ENCODE results near the gene GALNS.

GALNS gene

GRCh38 chr16:88874938-88875599 lies 18.3 kb upstream of the GALNS start:
- DNase-seq, result no peak

- no peak for DNase-seq
Measured at GRCh38 chr16:88872650-88873331, 16.0 kb upstream of the GALNS start.

GRCh38 chr16:88871730-88872416 lies 15.1 kb upstream of the GALNS start:
- DNase-seq, result no peak

GRCh38 chr16:88871349-88871702 lies 14.6 kb upstream of the GALNS start:
- no peak for DNase-seq

DNA sequence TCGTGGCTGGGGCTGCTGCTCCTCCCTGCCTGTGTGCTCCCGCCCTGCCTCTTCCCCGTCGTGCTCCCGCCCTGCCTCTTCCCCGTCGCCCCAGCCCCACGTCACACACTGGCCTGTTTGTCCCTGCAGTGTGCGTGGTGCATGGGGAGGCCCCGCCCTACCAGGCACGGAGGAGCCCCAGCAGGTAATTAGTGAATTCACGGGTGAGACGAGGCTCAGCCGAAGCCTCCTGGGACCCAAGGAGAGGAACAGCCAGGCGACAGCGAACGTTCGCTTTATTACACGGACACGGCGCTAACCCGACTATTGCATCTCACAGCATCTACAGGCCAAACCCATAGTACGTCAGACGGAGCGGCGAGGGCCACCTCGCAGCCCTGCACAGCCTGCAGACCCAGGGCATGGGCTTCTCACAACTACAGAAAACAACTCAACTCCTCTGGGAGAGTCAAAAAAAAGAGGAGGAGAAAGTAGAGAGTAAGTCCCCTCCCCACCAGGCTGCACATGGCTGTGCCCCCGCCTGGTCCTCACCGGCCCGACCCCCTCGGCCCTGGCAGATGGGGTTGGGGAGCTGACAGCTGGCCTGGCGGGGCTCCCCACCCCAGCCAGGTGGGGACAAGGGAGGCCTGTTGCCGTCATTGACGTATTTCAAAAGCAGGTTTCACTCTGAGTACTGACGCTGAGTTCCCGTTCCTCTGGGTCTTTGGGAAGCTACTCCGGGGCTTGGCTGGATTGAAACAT lies 14.0 kb upstream of the GALNS start:
- no peak for DNase-seq

GRCh38 chr16:88869673-88869980 lies 12.9 kb upstream of the GALNS start:
- DNase-seq, result no peak

DNA sequence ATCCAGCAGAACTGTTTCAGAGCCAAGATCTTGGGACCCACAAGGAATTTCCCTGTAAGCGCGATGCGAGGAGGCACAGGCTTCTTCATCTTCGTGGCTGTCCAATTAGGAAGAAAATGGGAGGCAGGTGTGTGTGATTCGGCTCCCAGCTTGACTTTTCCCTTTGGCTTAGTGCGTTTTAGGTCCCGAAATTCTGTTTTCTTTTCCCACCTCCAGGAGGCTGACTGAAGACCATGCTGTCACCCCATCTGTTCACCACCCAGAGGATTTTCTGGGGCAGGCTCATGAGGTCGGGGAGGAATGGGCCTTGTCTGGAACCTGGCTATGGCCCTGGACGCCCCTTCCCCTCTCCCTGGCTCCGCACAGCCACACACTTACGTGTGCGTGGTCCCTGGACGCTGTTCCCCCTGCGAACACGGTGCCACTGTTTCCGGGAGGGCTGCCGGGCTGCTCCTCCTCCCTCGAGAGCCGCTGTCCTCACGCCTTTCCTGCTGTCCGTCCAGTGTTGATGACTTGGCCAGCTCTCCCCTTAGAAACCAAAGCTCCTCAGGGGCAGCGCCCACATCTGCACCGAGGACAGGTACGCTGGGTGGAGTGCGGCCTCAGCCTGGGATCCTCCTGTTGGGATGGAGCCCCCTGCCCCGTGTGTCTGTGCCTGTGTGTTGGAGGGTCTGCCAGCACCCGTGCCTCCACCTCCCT lies 12.4 kb upstream of the GALNS start:
- DNase-seq, result no peak

DNA sequence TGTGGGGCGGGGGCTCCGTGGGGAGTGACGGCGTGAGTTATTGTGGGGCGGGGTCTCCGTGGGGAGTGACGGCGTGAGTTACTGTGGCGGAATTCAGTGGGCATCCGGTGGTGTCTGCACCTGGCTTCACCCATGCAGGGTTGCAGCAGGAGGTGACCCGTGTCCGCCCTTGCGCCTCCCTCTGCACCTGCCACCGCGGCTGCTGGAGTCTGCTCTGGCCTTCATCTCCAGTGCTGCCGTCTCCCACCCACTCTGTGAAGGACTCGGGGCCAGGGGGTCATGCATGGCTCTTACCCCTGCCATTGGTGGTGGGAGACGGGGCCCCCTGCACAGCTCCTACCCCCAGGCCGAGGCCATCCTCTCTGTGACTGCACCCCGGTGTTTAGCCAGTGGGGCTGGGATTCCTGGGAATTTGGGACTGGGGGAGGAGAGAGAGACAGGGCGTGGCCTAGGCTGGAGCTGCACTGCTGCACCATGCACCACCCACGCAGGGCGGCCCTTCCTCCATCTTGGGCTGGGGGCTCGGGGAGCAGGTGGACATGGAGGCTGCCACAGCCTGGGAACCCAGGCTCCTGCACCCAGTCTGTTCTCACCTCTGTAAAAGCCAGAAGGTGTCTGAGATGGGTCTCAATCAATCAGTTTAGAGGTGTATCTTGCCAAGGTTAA lies 11.0 kb upstream of the GALNS start:
- DNase-seq, result no peak

DNA sequence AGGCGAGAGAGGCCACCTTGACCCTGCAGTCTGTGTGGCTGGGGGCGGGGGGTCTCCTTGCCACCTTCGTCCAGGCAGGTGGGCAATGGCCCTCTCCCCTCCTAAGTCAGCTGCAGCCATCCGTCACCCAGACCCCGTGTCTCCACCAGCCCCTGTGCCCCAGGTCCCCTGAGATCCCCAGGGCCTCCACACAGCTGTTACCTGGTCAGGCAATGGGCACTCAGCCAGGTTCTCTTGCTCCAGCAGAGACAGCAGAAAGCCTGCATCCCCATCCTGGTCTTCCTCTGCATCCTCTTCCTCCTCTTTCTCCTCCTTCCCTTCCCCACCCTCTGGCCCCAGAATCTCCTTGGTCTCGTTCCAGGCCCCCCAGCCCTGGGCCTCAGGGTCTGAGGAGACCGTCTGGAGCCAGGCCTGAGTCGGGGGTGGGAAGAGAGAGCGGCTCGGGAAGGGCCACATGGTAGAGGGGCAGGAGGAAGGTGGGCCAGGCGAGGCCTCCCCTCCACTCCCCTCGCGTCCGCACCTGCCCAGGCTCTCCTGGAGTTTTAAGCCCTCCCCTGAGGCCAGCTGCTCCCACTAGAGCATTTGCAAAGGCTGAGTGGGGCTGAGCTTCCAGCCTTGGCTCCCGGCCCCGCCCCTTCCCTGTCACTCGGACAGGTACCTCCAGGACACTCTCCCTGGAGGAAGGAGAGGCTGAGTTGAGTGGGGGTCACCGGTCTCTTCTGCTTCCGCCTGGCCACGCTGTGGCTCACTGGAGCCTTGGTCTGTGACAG lies 9.6 kb upstream of the GALNS start, which contains the start of gene PABPN1L:
Gene PABPN1L (minus strand): TSS at position 510 of the 770 bp plus-strand sequence. CDS start 54 bp downstream, at position 456.
- no peak for DNase-seq

DNA sequence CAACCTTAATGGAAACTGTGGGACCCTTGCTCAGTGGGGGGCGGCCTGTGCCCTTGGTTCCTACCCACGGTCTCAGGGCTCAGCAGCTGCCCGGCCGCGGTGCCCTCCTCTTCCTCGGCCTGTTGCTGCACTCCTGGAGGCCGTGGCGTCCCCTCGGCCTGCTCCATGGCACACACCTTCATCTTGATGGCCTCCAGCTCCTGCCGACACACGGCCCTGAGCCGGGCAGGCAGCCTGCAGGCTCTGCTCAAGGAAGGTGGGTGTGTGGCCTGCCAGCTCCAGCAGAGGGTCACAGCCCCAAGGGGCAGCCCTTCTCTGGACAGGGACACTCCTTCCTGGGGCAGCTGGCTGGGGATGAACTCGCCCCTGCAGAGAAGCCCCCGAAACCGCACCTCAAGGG lies 9.0 kb upstream of the GALNS start:
- no peak for DNase-seq

GRCh38 chr16:88865310-88865709 lies 8.6 kb upstream of the GALNS start:
- DNase-seq, result no peak

GRCh38 chr16:88864521-88864920 lies 7.8 kb upstream of the GALNS start:
- DNase-seq, result no peak

- DNase-seq, result no peak
Measured at GRCh38 chr16:88864099-88864498, 7.4 kb upstream of the GALNS start.

DNA sequence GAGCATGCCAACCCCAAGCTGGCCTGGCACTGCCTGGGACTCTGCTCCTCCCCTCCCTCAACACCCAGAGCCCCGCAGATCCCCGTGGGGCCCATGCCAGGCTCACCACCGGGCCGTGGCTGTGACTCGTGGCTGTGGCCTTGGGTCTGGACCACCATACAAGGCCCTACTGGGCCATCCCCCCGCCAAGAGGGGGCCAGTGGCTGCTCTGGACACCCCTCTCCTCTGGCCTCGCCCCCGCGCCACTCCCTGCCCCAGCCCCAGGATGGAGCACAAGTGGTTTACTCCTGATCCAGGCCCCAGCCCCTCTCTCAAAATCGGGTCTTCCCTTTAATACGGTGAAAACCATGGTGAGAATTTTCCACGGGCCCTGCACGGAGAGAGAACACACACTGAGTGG lies 6.7 kb upstream of the GALNS start:
- no peak for DNase-seq

- no peak for DNase-seq
Measured at GRCh38 chr16:88862968-88863367, 6.2 kb upstream of the GALNS start.

- DNase-seq, result no peak
Measured at GRCh38 chr16:88861359-88861758, 4.6 kb upstream of the GALNS start.

GRCh38 chr16:88859381-88860091 lies 2.8 kb upstream of the GALNS start:
- DNase-seq, result no peak

DNA sequence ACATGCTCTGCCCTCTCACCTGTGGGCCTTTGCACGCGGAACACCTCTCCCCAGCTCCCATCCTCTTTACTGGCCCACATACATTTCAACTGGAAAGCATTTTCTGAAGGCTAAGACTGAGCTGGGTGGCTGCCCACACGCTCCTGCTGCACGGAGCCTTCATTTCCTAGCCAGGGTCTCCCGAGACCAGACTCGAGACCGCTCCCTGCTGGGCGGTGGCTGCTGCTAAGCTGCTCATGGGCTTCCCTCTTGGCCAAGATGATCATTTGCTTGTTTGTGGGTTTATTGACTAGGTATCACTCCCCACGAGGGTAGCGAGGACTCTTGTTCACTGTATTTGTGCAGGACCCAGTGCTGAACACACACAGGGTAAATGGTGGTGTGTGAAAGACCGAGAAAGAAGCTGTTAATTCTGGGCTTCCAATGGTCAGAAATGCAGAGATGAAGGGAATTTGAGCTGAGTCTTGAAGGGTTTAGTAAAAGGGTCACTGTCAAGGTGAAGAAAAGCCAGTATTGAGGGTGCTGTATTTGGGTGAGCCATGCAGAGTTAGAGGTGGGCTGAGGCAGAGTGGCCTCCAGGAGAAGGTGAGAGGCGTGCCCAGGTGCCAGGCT lies 1.1 kb upstream of the GALNS start:
- DNase-seq, result peak; percentile 87

DNA sequence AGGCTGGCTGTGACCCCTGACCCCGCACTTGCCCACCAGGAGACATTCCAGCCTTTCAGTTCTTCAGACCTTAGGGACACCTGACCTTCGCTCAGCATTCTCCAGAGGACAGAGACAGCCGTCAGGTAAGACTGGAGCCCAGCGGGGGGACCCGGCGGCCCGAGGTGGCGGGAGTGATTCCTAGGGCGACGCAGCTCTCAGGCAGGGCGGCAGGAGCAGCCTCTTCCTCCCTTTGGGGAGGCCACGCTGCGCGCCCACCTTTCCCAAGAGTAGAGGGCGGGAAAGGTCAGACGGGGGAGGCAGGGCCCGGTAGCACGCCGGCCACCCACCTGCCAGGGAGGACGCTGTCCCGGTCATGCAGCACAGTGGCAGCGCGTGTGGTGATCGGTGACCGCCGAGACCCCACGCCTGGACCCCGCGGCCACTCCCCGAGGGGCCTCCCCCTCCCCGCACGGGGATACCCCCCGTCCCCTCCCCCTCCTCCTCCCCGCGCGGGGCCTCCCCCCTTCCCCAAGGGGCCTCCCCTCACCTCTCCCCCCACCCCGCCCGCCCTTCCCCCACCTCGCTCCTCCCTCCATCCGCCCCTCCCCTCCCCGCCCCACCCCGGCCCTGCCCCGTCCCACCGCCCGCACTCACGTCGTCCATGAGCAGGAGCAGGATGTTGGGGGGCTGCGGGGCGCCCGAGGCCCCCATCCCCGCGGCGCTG lies 472 bp downstream of the GALNS start:
- DNase-seq, result no peak

DNA sequence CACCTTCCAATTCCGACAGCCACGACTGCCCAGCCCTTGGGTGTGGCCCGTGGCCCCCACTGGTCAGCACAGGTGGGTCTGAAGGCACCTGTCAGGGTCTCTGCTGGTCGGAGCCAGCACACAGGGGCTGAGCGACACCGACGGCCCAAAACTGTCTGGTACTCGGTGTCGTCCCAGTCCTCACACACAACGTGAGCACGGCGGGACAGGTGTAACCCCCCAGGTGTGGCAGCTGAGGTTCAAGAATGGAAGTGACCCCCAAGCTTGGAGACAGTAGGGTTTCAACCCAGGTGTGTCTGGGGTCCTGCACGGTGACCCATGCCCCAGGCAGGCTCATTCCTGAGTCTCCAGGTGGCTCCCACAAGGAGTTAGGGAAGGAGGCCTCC lies 1.0 kb downstream of the GALNS start:
- no peak for DNase-seq

Data from islet precursor cell (in vitro differentiated cells).